Inflammatory macrophage treated with lipopolysaccharide for 1 hour (primary cell): ENCODE measurements around the gene PTN.
"Not testable (repeated sequence)": the region's sequence is repeated elsewhere in the genome, so short reads cannot be mapped to it uniquely, and the experiment has no call there.

Source experiments
- DNase-seq, 2 donors: peaks; one replicate each; pipeline ENCODE4 v3.0.0-alpha.2; 2020 to 2022

PTN gene

DNA sequence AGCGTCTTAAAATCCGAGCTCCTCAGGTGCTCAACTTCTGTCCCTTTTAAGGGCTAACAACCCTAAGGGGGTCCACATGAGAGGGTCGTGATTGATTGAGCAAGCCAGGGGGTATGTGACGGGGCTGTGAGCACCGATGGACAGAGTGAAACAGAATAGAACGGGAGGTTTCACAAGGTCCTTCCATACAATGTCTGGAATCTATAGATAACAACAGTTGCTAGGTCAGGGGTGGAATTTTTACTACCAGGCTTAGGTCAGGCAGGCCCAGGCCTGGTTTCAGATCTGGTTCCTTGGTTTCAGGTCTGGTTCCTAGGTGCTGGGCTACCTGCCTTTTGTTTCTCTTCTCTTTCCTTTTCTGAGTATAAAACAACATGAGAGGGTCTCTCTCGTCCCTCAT is 80.9 kb downstream of the PTN start:
- no peak for DNase-seq

DNA sequence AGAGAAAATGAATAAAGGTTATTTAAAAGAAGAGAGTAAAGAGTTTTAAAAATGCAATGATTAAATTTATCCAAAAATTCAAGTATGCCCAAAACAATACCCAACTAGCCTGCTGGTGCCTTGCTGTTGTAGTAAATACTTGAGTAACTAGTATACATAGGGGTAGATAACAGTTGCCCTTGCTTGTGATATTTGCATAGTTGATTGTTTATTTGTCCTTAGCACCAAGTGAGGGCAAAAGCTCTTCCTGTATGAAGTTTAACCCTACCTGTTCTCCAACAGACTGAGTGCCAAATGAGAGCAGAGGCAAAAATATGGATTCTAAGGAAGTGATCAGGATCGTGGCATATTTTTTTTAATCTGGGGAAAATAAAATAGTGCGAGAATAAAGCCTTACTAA is 85.0 kb downstream of the PTN start:
- no peak for DNase-seq

DNA sequence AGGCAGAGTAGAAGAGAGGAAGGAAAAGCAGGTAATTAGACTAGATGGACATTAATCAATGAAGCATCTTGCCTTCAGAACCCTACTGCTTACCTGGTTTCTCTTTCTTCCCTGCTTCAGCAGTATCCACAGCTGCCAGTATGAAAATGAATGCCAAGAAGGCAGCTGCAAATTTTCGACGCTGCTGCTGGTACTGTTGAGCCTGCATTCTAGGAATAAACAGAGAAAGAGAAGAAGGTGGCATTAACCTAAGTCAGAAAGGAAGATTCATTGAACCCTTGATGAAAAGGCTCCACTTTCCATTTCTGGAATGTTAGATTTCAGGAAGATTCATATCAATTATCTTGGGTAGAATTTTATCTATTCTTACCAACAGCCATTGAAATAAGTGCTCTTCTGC is 88.8 kb downstream of the PTN start:
- DNase-seq = no peak

DNA sequence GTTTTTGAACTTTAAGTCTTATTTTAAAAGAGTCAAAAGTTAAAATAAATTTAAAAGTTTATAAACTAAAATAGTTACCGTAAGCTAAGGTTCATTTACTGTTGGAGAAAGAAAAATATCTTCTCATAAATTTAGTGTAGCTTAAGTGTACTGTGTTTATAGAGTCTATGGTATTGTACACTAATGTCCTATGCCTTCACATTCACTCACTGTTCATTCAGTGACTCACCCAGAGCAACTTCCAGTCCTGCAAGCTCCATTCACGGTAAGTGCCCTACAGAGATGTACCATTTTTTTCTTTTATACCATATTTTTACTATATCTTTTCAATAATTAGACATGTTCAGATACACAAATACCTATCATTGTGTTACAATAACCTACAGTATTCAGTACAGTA is 97.6 kb downstream of the PTN start:
- DNase-seq = no peak

DNA sequence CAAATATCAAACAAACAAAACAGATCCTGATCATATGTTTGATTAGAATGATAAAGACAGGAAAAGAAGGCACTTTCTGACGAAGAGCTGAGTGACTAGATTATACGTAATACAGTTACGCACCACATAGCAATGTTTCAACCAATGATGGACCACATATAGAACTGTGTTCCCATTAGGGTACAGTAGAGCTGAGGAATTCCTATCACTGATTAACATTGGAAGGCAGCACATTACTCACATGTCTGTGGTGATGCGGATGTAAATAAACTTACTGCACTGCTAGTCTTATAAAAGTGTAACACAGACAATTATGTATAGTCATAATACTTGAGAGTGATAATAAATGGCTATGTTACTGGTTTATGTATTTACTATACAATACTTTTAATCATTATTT is 98.3 kb downstream of the PTN start:
- no peak for DNase-seq

DNA sequence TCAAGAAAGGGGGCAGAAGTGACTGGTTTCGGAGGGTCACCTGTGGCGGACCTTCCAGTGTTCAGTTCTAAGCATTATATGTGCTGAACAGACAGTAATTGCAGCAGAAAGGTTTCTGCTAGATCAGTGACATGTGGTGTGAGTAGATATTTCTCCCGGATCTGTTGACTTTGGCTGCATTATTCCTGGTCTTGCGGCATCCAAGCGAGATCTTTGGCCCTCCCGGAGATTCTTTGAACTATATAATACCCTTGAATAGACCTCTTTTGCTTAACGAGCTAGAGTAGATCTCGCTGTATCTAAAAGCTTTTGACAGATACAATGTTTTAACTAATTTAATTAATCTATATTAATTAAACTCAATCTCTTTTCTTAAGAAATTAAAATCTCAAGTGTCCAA is 99.8 kb downstream of the PTN start:
- DNase-seq = no peak

DNA sequence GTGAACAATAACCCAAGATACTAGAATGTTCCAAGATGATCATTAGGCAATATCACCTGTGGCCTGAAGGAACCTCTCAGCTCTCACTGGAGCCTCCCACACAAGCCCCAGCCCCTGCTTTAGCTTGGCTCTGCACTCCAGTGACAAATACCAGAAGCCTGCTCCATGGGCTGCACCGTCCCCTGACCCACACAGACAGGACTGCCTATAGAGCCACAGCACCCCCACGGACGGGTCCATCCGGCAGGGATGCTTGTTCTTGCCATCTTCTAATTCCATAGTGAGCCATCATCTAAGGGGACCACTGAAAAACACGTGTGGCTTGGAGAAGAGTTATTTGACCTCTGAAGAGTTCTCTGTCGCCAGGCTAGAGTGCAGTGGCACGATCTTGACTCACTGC is 100.9 kb downstream of the PTN start:
- no peak for DNase-seq

DNA sequence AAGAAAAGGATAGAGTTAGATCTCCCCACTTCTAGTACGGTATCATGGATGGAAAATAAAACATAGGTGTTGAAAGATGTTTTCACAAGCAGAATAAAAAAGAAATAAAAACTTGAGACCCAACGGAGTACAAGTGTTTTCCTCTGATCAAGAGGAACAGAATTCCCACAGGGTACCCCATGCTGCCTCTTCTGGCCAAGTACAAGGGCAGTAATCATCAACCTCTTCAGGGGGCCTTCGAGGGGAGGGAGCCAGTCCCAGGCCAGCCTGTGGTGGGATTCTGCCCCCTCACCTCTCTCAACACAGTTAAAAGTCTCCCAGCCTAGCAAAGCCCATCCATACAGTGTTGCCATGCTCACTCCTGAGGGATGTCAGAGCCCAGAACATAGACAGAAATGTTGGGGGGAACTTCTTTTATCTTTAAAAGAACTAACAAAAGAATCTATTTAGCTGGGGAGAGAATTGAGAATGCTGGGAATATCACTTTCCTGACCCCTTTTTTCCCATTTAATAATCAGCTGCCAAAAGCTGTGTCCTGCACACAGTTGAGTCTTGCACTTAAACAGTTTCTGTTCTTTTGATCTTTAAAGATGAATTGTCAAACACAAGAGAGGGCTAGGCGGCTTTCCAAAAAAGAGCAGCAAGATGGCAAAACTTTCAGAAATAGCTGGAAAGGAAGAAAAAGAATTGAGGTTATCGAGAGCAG is 101.7 kb downstream of the PTN start:
- no peak for DNase-seq

DNA sequence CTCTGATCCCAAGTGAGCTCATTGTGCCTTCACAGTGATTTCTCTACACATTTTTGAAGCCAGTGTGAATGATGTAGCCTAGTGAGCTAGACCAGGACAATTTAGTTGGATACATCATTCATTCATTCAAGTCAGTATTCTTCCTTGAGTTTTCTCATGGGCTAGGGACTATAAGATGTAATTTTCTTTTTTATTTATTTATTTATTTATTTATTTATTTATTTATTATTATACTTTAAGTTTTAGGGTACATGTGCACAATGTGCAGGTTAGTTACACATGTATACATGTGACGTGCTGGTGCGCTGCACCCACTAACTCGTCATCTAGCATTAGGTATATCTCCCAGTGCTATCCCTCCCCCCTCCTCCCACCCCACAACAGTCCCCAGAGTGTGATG is 104.3 kb downstream of the PTN start:
- DNase-seq = not testable (repeated sequence)

DNA sequence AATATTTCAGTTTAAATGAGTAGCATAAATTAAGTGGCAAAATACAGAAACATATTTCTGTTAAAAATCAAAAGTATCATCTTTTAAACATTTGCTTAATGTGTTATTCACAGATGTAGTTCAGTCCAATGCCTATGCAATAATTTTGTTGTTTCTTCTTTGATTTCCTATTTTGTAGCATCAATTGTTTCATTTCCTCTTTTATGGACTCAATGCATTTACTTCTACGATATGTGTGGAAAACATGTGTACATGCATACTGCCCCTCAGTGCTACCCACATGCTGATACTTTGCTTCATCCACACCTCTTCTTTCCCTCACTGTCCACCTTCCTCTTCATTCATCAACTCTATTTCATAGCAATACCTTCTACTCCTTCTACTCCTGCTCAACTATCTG is 108.1 kb downstream of the PTN start:
- DNase-seq = no peak

DNA sequence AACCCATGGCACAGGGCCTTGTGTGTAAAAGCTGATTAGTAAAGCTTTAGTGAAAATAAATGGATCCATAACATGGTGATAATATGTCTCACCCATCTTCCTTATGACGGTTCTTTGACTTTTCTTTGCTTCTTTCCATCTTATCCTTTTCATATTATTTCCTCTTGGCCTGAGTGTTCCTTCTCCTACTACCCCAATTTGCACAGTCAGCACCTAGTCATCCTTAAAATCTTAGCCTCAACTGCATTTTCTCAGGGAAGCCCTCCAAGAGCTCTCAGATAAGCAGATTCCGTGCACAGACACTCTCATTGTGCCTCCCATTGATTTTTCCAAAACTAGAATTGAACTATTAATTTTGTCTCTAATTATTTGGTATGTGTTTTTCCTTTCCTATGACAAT is 112.4 kb downstream of the PTN start:
- no peak for DNase-seq

DNA sequence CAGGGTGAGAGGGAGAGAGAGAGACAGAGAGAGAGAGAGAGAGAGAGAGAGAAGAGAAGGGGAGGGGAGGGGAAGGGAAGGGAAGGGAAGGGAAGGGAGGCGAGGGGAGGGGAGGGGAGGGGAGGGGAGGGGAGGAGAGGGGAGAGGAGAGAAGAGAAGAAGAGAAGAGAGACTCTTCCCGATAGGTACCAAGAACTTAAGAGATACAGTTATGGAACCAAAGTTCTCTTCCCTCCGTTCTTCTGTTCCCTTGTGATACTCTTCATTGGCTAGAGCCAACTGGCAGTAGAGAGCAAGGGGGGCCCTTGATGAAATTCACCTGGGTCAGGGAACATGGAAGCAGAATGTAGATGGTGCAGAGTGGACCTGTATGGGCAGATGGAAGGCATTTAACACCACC is 122.1 kb downstream of the PTN start:
- DNase-seq = no peak

DNA sequence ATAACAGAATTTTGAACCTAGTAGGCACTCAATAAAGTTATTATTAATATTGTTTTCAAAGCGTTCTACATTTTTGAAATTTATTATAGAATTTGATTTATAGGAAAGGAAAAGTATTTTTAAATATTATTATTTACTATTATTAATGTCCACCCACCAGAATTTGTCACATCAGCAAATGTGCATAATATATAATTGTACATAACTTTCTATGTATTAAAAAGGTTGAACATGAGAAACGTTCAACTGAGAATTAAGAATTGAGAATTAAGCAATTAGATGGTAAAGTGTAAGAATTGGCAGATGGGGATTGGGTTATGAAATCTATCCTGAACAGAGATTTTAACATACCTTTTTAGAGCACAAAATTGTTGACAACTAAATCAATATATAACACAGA is 129.8 kb downstream of the PTN start:
- no peak for DNase-seq

DNA sequence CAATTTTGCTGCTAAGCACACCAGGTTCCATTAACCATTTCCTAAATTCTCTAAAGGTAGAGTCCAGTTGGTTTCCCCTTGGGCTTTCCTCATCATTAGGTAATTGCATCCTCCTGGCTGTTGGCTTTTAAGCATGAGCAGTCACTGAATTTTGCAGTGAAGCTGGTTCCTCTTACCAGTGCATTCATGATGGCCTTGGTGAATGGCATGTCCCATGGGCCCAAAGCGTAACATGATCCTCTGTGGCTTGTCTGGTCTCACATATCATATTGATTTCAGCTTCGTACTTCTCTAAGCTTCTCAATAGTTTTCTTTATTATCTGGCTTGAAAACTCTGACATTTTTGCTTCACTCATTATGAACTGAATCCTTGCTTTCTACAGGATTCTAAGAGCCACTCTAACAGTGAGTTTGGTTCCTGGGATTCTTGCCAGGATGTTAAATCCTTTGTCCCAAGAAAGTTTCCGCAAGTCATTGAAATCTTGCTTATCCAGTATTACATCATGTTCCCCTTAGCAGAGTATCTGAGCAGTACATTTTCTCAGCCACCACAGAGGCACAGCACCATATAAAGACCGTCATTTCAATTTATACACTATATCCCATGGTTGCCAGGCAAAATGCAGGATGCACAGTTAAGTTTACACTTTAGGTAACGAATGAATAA is 134.2 kb downstream of the PTN start:
- no peak for DNase-seq

DNA sequence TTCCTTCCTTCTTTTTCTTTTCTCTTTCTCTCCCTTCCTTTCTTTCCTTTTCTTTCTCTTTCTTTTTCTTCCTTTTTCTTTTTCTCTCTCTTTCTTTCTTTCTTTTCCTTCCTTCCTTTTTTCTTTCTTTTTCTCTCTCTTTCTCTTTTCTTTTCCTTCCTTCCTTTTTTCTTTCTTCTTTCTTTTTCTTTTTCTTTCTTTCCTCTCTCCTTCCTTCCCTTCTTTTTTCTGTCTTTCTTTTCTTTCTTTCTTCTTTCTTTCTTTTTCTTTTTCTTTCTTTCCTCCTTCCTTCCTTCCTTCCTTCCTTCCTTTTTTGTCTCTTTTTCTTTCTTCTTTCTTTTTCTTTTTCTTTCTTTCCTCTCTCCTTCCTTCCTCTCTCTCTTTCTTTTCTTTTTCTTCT is 136.8 kb downstream of the PTN start:
- DNase-seq = no peak

DNA sequence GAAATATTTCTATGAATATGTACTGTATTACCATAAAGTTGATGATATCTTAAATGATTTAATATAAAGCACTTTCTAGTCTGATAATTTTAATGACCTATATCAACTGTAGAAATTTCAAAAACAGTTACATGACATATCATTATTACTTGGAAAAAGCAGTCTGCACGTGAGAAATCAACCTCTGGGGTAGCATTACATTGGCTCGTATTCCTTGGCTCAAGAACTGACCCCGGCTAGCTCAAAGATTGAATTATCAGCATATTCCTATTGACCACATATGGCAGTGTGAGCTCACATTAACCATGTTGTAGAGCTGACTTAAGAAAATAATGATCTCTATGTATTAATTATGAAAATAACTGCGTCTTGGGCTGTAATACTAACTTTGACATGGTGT is 139.3 kb downstream of the PTN start:
- no peak for DNase-seq

DNA sequence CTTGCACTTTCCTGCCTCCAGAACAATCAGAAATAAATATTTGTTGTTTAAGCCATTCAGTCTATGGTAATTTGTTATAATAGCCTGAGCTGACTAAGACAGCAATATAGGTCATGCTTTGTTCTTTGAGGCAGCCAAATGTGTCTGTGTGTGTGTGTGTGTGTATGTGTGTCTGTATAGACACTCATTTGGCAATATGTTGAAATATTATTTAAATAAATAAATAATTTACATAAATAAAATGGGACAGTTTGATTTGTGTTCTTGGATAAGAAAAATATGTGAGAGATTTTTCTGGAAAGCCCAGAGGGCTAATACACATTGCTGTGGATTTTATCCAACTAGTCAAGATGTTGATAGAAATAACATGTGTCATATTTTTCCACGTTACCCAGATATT is 140.2 kb downstream of the PTN start:
- no peak for DNase-seq

DNA sequence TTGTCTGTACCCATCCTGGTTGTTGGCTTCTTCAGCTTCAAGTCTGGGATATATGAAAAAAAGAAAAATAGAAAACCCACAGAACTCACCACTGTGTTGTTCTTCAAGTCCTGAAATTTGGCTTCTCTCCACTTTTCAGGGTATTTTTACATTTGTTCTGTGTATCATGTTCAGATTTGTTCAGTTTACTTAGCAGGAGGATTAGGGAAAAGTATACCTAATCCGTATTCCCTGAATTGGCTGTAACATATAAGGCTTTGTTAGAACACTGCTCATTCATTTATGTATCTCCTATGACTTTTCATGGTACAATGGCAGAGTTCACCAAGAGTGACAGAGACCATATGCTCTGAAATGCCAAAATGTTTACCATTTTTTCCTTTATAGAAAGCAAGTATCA is 146.9 kb downstream of the PTN start:
- no peak for DNase-seq

DNA sequence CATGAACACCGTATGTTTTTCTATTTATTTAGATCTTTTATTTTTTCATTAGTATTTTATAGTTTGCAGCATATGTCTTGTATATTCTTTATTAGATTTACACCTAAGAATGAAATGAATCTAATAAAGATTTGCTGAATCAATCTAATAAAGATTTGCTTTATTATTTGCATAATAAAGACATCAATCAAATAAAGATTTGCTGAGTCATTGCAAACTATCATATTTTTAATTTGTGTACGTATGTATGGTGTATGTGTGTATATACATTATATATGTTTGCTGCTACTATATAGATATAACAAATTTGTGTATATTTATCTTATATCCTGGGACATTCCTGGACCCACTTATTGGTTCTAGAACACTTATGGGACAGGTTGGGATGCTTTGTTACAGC is 147.5 kb downstream of the PTN start:
- DNase-seq = no peak

DNA sequence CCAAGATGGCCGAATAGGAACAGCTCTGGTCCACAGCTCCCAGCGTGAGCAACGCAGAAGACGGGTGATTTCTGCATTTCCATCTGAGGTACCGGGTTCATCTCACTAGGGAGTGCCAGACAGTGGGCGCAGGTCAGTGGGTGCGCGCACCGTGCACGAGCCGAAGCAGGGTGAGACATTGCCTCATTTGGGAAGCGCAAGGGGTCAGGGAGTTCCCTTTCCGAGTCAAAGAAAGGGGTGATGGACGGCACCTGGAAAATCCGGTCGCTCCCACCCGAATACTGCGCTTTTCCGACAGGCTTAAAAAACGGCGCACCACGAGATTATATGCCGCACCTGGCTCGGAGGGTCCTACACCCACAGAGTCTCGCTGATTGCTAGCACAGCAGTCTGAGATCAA is 161.9 kb downstream of the PTN start:
- DNase-seq = not testable (repeated sequence)
